Ovary (tissue), 9 donors: Measurements from ENCODE around the gene SBF2. TPM values are rescaled to one million over a fixed set of nuclear protein-coding genes. Genes with fewer than 3 reads are reported as not detected.

Source experiments
- DNase-seq, 5 donors: peaks; one replicate each; pipeline ENCODE4 v3.0.0-alpha.2; 2019 to 2020
- H3K27ac ChIP-seq, 2 donors: fragments of 200-600 bp; one replicate each; pipeline versions ENCODE4 v1.5.1 to v1.8.0; 2019 to 2022
- H3K27me3 ChIP-seq: fragments of 200-600 bp; one replicate; pipeline ENCODE4 v1.8.0; 2022
- H3K36me3 ChIP-seq: fragments of 200-600 bp; sonication (generic); one replicate; pipeline ENCODE4 v1.5.1; 2019
- H3K4me1 ChIP-seq: one replicate; pipeline ENCODE4 v1.8.1; 2013; ENCODE audit warnings: mild to moderate bottlenecking, moderate library complexity; ENCODE audit not compliant: insufficient read depth
- H3K4me3 ChIP-seq: fragments of 200-600 bp; sonication (generic); one replicate; pipeline ENCODE4 v1.5.1; 2017
- H3K9me3 ChIP-seq, 2 donors: fragments of 200-600 bp in 1 of 2; sonication (generic) in 1 of 2; one replicate each; pipeline versions ENCODE4 v1.5.1 to v1.8.1; 2013 to 2019; ENCODE audit warnings: mild to moderate bottlenecking in 1 of 2, moderate library complexity in 1 of 2
- EP300 ChIP-seq: sonication (generic); formaldehyde crosslinking; IDR thresholded peaks from one replicate; pipeline ENCODE4 v1.6.1; 2017; ENCODE audit warnings: antibody characterized with exemption
- POLR2A ChIP-seq: fragments of 450-650 bp; IDR thresholded peaks from one replicate; pipeline ENCODE4 v1.6.1; 2017; ENCODE audit warnings: antibody characterized with exemption, mild to moderate bottlenecking, moderate library complexity
- WGBS, 3 donors: extraction: QIAGEN DNeasy Blood & Tissue Kit in 1 of 3; methylation state at CpG; one replicate each; pipeline versions ENCODE4 v1.1.5 to v1.1.7; 2013 to 2017; 5-methylcytosine and 5-hydroxymethylcytosine counted together
- intact Hi-C, 4 donors: fragments of 100-400 bp; cut with DNase I; formaldehyde crosslinking; loops; one replicate each; pipeline versions ENCODE4 v1.11.0 to v1.15.1; 2022 to 2023
- polyA plus RNA-seq, 2 donors: library from polyadenylated mRNA; stranded (reverse); fragments of 200-250 nt in 1 of 2; fragments of 350-450 nt in 1 of 2; fragmentation: Illumina TruSeq in 1 of 2; extraction: RNeasy Lipid Tissue Mini Kit (QIAGEN cat#74804) in 1 of 2; gene quantifications; one replicate each; pipeline ENCODE4 v1.2.3, GENCODE V29; 2013 to 2014
- total RNA-seq, 7 donors: library from RNA; depleted of rRNA in 2 of 7; stranded (reverse); fragments of >200 nt in 2 of 7; fragmentation: NEBNext Ultra II Directional in 3 of 7; extraction: Animal tissue kit (Norgen Biotek cat#: 25700) in 3 of 7; gene quantifications; one replicate each; pipeline versions ENCODE4 v1.1.0 to v1.2.4, GENCODE V29; 2016 to 2023
- TF ChIP-seq, protein P1 (sequence below), 3 donors: fragments of 450-650 bp in 2 of 3; fragments of 200-600 bp in 1 of 3; IDR thresholded peaks; one replicate each; pipeline versions ENCODE4 v1.5.1 to v1.8.0; 2016 to 2022; ENCODE audit warnings: antibody characterized with exemption in 3 of 3, mild to moderate bottlenecking in 1 of 3
- donor health status: DM: no; HTN: no; CAD: no; lungs with moderate emphysema.
- donor health status: DM: no; HTN: no; CAD: no.
- donor health status: Bipolar disorder and iron deficiency.
- donor health status: DM: yes; HTN: yes; CAD: no.
- donor health status: DM: no; HTN: no; CAD: no.
- donor health status: DM: yes; HTN: yes; CAD: no.

Gene SBF2
- total and polyA plus RNA-seq, 9 donors = 27.4 to 77.5 (median 50.8) TPM

DNA sequence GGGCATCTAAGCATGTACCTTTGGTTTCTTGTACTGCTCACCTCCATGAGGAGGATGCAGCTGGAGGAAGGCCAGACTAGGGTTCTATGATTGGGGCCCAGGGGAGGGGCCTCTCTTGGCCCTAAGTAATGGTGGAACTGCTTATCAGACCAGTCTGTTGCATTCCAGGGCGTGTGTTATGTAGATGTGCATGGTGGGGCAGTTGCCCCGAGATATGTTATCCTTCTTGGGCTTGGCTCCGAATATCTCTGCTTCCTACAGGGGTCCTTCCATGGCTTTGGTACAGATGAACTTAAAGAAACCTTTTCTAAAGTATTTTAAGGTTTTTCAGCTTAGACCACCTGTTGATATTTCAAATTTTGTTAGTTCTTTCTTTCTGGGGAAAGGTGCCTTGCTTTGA, 504.1 kb downstream of the SBF2 start:
- H3K4me1 ChIP-seq = no peaks in the 10 kb centered on the region
- 95 to 99% (median 96%) methylated on average over 3 of the region's 3 CpGs for WGBS, 3 donors
- DNase-seq = no peak
- no peak overlapping the region for H3K4me3 ChIP-seq
- no peak overlapping the region for H3K27ac ChIP-seq
- no peaks in the 10 kb centered on the region for H3K9me3 ChIP-seq
- TF ChIP-seq EP300 = no peak
- TF ChIP-seq, protein P1, sequence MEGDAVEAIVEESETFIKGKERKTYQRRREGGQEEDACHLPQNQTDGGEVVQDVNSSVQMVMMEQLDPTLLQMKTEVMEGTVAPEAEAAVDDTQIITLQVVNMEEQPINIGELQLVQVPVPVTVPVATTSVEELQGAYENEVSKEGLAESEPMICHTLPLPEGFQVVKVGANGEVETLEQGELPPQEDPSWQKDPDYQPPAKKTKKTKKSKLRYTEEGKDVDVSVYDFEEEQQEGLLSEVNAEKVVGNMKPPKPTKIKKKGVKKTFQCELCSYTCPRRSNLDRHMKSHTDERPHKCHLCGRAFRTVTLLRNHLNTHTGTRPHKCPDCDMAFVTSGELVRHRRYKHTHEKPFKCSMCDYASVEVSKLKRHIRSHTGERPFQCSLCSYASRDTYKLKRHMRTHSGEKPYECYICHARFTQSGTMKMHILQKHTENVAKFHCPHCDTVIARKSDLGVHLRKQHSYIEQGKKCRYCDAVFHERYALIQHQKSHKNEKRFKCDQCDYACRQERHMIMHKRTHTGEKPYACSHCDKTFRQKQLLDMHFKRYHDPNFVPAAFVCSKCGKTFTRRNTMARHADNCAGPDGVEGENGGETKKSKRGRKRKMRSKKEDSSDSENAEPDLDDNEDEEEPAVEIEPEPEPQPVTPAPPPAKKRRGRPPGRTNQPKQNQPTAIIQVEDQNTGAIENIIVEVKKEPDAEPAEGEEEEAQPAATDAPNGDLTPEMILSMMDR (IDR thresholded peaks at IDR 0.05) = no peak
- no peak for TF ChIP-seq POLR2A
- no peaks in the 10 kb centered on the region for H3K36me3 ChIP-seq
- intact Hi-C loops = no loop called here
- no peaks in the 10 kb centered on the region for H3K27me3 ChIP-seq

DNA sequence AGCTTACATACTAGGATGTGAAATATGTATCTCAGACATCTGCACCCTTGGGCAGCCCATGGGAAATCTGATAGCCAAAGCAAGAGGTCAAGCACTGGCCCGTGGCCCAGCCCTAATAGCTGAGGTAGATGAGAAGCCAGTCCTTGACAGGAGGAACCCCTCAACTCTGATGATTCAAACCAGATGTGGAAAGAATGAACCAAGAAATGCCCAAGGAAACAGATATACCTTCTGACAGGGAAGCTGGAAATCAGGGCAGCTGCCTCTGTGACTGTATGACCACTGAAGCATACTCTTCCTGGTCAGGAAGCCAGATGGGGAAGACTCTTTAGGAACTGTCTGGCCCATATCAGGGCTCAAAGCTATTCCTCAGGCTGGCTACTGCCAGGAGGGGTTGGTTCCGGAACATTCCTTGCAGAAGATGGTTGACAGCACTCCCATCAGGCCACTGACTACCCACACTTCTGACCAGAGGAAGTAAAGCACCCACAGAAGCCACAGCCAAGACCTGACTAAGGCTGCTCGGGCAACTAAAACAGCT, 506.0 kb downstream of the SBF2 start:
- Histone ChIP-seq H3K4me1 (no peaks in the 10 kb centered on the region), H3K4me3 (no peak overlapping the region), H3K27ac (no peak overlapping the region), H3K27me3 (no peaks in the 10 kb centered on the region), H3K9me3 (no peaks in the 10 kb centered on the region), H3K36me3 (no peaks in the 10 kb centered on the region)
- no peak for TF ChIP-seq POLR2A
- no peak for TF ChIP-seq EP300
- TF ChIP-seq, protein P1 (IDR thresholded peaks at IDR 0.05) = no peak
- WGBS, 3 donors = 62 to 80% (median 64%) methylated on average over 3 of the region's 3 CpGs
- no peak for DNase-seq
- intact Hi-C loops = no loop called here

DNA sequence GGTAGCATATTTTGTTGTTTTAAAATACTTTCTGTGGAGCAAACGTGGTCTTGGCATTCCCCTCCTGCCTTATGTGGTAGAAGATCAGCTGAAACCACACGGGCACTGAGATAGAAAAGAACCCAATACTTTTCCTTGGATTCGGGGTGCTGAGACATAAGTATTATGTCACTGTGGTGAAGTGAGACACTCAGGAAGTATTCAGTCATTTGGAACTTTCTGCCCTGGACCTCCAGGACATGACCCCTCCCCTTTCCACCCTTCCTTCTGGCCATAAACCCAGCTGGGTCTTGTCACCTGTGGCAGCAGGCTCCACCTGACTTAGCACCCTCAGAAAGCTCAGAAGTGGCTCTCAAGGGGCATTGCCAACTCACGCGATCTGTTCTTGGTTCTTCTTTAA, 506.8 kb downstream of the SBF2 start:
- no peak overlapping the region for H3K4me3 ChIP-seq

DNA sequence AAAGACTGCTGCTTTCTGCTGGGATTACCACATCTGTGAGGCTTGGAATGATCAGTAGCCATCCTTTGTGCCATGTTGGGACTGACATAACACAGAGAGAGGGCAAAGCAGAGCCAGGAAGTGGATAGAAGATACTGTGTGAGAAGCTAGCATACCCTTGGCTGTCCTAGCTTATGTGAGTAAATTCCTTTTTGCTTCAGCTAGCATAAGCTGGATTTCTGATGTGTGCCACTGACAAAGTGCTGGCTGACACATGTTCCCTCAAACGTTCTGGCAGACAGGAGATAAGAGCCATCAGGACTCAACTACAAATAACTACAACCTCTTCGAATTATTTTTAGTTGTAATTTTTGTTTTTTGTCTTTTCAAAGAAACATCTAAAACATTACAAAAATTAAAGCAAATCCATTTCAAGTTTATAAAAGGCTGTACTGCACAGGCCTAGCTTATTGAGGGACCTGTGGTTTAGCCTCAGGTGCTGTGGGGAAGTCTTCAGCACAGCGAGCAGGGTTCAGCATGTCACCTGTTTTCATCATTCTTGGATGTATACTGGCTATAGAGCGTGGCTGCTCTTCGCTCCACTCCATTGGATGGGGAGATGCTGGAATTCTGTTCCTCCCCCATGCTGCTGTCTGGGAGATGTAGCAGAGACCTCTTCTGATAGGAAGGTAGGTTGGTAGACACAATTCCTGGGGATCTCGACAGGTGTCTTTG, 509.3 kb downstream of the SBF2 start:
- Histone ChIP-seq H3K4me3 (no peak overlapping the region), H3K27me3 (no peaks in the 10 kb centered on the region), H3K27ac (no peak overlapping the region), H3K9me3 (no peaks in the 10 kb centered on the region), H3K4me1 (no peaks in the 10 kb centered on the region), H3K36me3 (no peaks in the 10 kb centered on the region)
- intact Hi-C loops = no loop called here
- TF ChIP-seq POLR2A (no peak), EP300 (no peak)
- TF ChIP-seq, protein P1 (IDR thresholded peaks at IDR 0.05) = no peak
- WGBS, 3 donors = 65 to 75% (median 69%) methylated on average over 6 of the region's 6 CpGs
- DNase-seq = no peak

More for the DNA sequence above, 506.8 kb downstream of the SBF2 start:
- H3K4me1 ChIP-seq = no peaks in the 10 kb centered on the region
- no peak overlapping the region for H3K27ac ChIP-seq
- no peak for TF ChIP-seq POLR2A
- TF ChIP-seq EP300 = no peak
- TF ChIP-seq, protein P1 (IDR thresholded peaks at IDR 0.05) = no peak
- intact Hi-C loops = no loop called here
- no peaks in the 10 kb centered on the region for H3K9me3 ChIP-seq
- H3K27me3 ChIP-seq = no peaks in the 10 kb centered on the region
- 85 to 91% (median 89%) methylated on average over 5 of the region's 5 CpGs for WGBS, 3 donors
- no peaks in the 10 kb centered on the region for H3K36me3 ChIP-seq
- DNase-seq = no peak
